Measurements from ENCODE around the gene PELI2.

Gene PELI2

GRCh38 chr14:56119201-56119981, 1.2 kb downstream of the PELI2 start:
- TF ChIP-seq CTCF (IDR thresholded peaks at IDR 0.05) = no peak
- Histone ChIP-seq H3K27me3 (no peaks in the 10 kb centered on the region), H3K4me1 (ENCODE audit: control insufficient read depth in 1 of 2, insufficient read depth in 1 of 2, low read depth in 1 of 2, low read length in 1 of 2) (peaks cover 70 to 72% of the 10 kb centered on the region in 2 experiments), H3K27ac (peak overlapping the region; percentile 98), H3K4me3 (ENCODE audit: low read depth in 1 of 2, low read length in 1 of 2) (peak overlapping the region; percentile 79 to 87), H3K9me3 (no peaks in the 10 kb centered on the region), H3K36me3 (no peaks in the 10 kb centered on the region)

- Histone ChIP-seq H3K4me1 (ENCODE audit: control insufficient read depth in 1 of 2, insufficient read depth in 1 of 2, low read depth in 1 of 2, low read length in 1 of 2) (peaks cover 62 to 65% of the 10 kb centered on the region in 2 experiments), H3K27me3 (no peaks in the 10 kb centered on the region), H3K27ac (peak overlapping the region; percentile 98), H3K36me3 (no peaks in the 10 kb centered on the region), H3K9me3 (no peaks in the 10 kb centered on the region), H3K4me3 (ENCODE audit: low read depth in 1 of 2, low read length in 1 of 2) (peak overlapping the region; percentile 79 to 87)
- no peak for TF ChIP-seq CTCF (IDR thresholded peaks at IDR 0.05)
Measured at GRCh38 chr14:56120091-56120691, 2.0 kb downstream of the PELI2 start.

GRCh38 chr14:56121816-56122215, 3.6 kb downstream of the PELI2 start:
- Histone ChIP-seq H3K9me3 (no peaks in the 10 kb centered on the region), H3K36me3 (no peaks in the 10 kb centered on the region), H3K4me1 (ENCODE audit: control insufficient read depth in 1 of 2, insufficient read depth in 1 of 2, low read depth in 1 of 2, low read length in 1 of 2) (peaks cover 49 to 50% of the 10 kb centered on the region in 2 experiments), H3K4me3 (ENCODE audit: low read depth in 1 of 2, low read length in 1 of 2) (no peak overlapping the region), H3K27me3 (no peaks in the 10 kb centered on the region), H3K27ac (no peak overlapping the region)
- no peak for TF ChIP-seq CTCF (IDR thresholded peaks at IDR 0.05)

GRCh38 chr14:56122301-56122700, 4.1 kb downstream of the PELI2 start:
- Histone ChIP-seq H3K9me3 (no peaks in the 10 kb centered on the region), H3K4me3 (ENCODE audit: low read depth in 1 of 2, low read length in 1 of 2) (no peak overlapping the region), H3K27ac (no peak overlapping the region), H3K27me3 (no peaks in the 10 kb centered on the region), H3K4me1 (ENCODE audit: control insufficient read depth in 1 of 2, insufficient read depth in 1 of 2, low read depth in 1 of 2, low read length in 1 of 2) (peaks cover 48 to 51% of the 10 kb centered on the region in 2 experiments), H3K36me3 (no peaks in the 10 kb centered on the region)
- no peak for TF ChIP-seq CTCF (IDR thresholded peaks at IDR 0.05)

GRCh38 chr14:56124327-56124726, 6.1 kb downstream of the PELI2 start:
- no peak for TF ChIP-seq CTCF (IDR thresholded peaks at IDR 0.05)
- Histone ChIP-seq H3K27ac (no peak overlapping the region), H3K9me3 (no peaks in the 10 kb centered on the region), H3K27me3 (no peaks in the 10 kb centered on the region), H3K36me3 (no peaks in the 10 kb centered on the region), H3K4me1 (ENCODE audit: control insufficient read depth in 1 of 2, insufficient read depth in 1 of 2, low read depth in 1 of 2, low read length in 1 of 2) (peaks cover 63 to 69% of the 10 kb centered on the region in 2 experiments), H3K4me3 (ENCODE audit: low read depth in 1 of 2, low read length in 1 of 2) (no peak overlapping the region)
